HG02884 (cell line): ENCODE data around the gene CYP1B1.
"Not testable (repeated sequence)": the region's sequence is repeated elsewhere in the genome, so short reads cannot be mapped to it uniquely, and the experiment has no call there.

Experiments used
- ATAC-seq: cut with Tn5 transposase; IDR thresholded peaks from one replicate; pipeline ENCODE4 v1.9.1; 2021; ENCODE audit warnings: mild to moderate bottlenecking, moderate library complexity; ENCODE audit not compliant: unreplicated experiment

The CYP1B1 gene

DNA sequence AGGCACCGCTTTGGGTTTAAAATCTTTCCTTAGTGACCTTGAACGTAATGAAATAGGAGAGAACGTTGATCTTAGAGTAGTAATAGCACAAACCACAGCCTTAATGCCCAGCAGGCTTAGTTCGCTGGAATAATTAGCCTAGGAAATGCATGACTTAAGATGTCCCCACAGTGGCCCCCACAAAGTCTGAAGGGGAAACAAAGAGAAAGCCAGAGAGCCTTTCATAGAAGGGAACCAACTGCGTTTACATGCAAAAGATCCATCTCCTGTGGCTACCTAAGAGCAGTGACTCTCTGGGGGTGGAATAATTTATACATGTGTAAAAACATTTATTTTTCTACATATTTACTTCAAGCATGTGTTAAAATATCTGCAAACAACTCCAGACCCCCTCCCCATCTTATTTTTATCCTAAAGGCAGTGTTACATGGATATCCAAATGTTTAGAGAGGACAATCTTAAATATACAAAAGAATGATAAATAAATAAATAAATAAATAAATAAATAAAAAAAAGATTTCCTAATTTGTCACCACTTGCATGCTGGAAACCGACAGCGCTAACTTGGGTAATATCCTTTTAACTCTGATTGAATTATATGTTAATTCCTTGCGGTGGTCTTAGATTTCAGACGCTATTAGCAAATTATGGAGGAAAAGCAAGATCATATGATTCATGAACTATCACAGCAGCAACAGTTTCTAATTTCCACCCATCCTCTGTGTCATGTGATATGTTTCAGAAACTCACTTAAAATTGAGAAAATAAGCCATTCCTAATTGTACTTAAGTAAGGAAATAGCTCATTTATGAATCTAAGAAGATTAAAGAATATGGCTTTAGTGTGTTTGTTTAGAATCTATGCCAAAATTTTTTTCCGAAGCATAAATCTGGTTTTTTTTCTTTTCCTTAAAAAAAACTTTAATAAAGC, 23.4 kb upstream of the CYP1B1 start:
- ATAC-seq: no peak

DNA sequence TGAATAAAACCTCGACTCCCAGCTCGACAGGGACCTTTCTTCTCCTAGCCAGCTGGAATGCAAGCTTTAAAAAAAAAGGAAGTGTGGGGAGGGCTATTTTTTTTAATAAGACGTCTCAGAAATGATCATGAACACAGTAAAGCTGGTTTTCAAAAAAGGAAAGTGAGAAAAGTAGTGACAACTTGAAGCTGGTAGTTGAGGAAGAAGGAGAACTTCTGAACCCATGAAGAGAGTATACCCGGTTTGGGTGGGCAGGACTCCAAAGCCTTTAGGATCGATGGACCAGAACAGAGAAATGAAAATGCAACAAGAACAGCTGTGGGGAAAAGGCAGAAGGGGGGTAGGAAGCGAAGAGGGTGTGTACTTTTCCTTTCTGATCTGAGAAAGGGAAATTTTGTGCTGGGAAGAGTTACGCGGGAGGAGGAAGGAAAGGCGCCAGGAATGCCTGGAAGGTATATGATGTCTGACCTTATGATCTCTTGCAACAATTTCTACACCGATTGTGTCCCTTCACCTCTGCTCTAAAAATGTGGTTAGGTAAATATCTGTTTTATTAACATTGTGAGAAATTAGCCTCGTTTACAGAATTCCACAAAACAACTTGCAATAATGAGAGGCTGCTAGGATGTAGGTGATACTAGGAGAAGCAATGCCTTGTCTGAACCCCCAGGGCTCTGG, 22.6 kb upstream of the CYP1B1 start:
- ATAC-seq: no peak

DNA sequence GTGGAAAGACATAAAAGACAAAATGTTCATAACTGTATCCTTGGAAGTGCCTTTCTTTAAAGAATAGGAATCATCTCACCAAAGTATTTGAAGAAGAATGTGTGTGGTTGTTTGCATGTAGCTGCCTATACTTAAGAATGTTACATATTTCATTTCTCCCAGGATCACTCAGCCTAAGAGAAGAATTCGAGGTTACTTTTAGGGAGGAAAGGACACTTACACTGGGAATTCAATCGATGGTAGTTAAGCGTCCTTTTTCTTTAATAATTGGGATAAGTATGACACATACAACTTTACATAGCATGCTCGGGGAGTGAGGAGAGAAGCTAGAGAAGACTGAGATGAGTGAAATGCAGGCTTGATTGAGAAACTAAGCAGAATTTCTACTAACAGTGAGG, 22.0 kb upstream of the CYP1B1 start:
- ATAC-seq: no peak

DNA sequence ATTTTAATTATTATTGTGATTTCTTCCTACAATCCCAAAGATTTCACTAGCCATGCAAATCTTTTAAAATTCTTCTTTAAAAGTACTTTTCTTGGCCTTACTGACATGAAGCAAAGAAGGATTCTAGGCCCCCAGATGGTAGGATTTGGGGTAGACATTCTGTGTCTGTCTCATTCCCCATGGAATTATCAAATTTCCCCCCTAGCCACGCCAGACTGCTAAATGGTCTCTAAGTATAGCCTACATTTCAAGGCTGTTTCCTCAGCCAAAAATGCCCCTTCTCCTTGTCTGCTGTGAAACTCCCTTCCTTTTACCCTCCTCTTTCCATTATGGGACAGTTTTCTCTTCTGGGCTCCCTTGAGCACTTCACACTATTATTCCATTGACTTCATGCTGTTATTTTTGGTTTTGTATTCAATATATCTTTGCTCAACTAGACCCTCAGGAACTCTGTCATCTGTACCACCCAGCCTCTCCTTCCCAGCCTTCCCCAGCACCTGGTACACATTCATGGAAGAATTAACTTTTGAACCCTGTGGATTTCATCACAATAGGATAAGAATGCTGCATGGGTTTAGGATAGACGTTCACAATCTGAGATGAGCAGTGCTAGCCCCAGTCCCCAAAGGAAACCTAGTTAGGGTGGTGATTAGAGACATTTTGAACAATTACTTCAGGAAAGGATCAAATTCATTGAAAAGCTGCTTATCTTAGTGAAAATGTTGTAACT, 21.5 kb upstream of the CYP1B1 start:
- no peak for ATAC-seq

- peak; percentile 72 for ATAC-seq
These were observed 20.3 kb upstream of the CYP1B1 start for GRCh38 chr2:38095996-38096861.

DNA sequence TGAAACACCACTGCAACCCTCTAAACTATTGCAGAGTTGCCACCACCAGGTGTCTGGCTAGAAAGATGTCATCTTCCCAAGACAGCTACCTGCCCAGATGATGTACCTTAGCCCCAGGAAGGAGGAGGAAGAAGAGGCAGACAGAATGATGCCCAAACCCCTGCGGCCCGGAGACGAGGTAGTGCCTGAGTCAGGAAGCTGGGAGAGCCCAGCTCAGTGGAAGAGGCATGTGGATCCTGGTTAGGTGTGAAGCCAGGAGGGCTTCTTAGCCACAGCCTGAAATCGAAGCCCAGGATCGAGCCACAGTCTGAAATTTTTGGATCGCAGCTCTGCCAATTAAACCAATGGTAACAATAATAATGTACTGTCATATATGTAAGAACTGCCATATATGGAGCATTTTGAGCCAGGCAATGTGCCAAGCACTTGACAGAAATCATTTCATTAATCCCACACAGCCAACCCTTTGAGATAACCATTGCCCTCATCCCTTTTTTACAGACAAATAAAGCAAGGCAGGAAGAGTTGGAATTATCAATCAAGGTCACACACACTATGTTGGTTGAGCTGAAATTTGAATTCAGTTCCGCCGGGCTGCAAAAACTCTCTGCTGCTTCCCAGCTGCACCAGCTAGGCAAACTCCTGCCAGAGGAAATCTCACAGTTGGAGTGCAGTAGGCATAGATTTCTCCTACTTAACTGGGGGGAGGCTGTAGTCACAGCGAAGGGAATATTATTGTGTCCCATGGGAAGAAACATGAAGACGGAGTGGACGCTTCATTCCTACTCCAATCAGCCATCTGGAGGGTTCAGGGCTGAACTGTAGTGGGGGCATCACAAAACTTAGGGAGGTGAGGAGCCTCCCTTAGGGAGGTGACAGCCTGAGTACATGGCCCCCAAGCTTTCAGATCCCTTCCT, 19.4 kb upstream of the CYP1B1 start:
- ATAC-seq: no peak

DNA sequence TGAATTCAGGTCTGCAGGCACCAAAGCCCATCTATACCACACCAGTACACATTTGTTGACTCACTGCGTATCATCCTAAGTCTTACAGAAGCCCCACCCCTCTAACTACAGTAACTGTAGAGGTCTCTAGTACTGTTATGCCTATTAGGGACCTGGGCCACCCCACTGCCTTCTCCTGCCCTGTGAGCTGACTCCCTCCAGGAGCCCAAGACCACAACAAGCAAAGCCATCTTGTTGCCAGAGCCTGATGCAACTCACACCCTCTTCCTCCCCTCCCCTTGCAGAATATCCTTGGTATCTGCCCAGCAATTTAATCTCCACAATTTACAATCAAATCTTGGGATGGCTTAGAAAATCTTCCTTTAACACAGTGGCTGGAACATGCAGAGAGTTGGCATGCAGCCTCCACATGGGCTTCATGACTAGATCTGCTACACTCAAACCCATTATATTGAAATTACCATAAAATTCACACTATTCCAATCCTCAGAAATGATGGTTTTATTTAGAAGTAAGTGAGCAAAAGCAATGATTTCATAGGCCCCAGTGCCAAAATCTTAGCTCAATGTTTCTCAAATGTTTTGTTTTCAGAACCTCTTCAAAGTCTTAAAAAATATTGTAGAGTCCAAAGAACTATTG, 17.7 kb upstream of the CYP1B1 start:
- ATAC-seq: no peak

- no peak for ATAC-seq
These were observed 16.4 kb upstream of the CYP1B1 start for GRCh38 chr2:38092196-38092902.

- ATAC-seq: no peak
These were observed 15.8 kb upstream of the CYP1B1 start for GRCh38 chr2:38091760-38092159.

DNA sequence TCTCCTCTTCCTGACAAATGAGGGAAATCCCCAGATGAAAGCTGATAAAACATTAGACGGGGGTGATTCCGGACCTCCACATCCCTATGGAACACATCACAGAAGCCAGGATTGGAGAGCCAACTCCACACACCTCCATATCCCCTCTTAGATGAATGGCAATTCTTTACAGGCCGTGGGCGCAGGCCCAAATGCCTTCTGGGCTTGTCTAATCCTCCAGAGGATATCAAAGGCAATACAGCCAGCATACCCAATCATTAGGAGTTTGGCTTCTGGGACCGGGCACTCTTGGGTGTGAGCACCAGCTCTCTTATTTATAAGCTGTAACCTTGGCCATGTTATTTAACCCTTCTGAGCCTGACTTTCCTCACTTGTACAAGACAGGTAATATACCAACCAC, 15.0 kb upstream of the CYP1B1 start:
- ATAC-seq: no peak

- not testable (repeated sequence) for ATAC-seq
These were observed 14.3 kb upstream of the CYP1B1 start for GRCh38 chr2:38090212-38090611.

- not testable (repeated sequence) for ATAC-seq
These were observed 10.2 kb upstream of the CYP1B1 start for GRCh38 chr2:38085998-38086698.

DNA sequence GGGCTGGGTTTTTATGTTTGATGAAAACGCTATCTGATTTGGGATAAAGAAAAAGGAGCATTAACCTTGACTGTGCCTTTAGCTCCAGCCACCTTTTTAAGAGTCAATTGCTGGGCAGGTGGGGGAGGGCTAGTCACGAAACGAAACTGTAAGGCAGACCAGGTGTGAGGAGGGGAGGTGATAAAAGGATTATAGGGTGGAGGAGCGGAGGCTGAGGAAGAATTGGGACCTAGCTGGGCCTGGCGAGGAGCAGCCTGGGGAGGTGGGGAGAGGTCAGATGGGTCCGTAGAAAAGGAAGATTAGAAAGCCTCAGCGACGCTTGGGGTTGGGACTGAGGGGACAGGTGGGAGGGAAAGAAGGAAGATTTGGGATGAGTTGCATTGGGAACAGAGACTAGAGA, 8.6 kb upstream of the CYP1B1 start:
- not testable (repeated sequence) for ATAC-seq

GRCh38 chr2:38082727-38083126, 6.8 kb upstream of the CYP1B1 start:
- not testable (repeated sequence) for ATAC-seq

DNA sequence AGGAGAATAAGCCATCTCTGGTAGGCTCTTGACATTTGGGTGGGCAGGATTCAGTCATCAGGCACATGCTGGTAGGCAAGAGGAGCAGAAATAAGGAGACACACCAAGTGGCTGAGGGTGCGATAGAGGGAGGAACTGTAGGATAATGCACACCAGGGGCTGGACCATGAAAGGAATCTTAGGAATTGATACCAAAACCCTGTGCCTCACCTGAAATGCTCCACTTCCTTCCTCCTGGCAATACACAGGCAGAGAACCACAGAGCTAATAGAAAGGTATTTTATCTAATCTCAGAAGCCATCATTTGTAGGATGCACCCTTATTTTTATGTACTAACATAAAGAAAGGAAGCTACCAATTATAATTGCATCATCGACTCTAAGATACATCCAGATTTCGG, 4.4 kb upstream of the CYP1B1 start:
- no peak for ATAC-seq

DNA sequence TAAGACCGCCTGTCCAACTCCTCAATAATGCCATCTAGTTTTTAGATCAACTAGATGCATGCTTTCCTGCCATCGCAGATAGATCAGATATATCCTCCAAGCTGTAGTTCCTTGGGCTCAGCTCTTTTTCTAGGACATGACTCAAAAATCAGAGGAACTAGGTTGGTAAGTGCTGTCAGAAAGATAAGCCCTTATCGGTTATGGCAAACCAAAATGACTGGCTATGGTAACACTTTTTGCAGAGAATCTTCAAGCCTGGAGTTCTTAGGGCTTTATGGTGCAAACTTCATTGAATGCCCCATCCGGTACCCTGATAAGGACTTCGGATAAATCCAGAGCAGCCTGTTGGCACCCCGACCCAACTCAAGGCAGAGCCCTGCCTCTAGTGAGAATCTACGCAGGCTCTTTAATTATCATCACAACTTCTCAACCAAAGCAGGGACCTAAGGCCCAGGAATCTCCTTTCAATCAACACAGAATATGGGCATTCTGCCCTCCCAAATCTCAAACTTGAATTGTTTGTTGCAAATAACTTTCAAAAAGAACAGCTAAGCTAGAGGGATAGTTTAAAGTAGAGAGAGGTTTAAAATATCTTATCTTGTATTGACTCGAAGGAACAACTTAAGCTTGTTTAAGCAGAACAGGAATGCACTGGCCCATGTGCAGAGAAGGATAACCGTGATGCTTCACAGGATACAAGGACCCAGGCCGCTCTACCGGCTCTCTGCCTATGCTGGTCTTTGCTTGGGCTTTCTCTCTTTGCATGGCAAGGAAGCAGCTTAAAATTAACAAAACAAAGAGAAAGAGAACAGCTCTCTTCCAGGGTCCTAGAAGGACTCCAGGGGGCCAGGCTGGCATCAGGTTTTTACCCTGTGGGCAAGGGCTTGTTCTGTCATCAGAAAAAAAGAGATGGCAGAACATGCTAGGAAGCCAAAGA, 3.4 kb upstream of the CYP1B1 start:
- no peak for ATAC-seq

GRCh38 chr2:38077431-38077769, 1.4 kb upstream of the CYP1B1 start:
- ATAC-seq: no peak
